Measurements from ENCODE around the gene ENTPD7. TPM values are rescaled to one million over a fixed set of nuclear protein-coding genes. Genes with fewer than 3 reads are reported as not detected.

The ENTPD7 gene
- total and polyA plus RNA-seq, 4 donors, result 7.2 to 19.0 (median 12.6) TPM

Small RNA genes lying within 50 kb of the gene (small RNA-seq; reads per million reads assigned to genes)
- not detected for gene AL133353.1 (ENCODE audit: low replicate concordance)

Other genes starting within 250 kb of the ENTPD7 start
- 10 to 100 TPM; 38.0 to 67.7 TPM for gene GOT1, start 228.9 kb upstream of the ENTPD7 start, total RNA-seq
- gene GOT1, start 228.9 kb upstream of the ENTPD7 start, polyA plus RNA-seq (ENCODE audit: insufficient read length in 2 of 2), result 100 to 1,000 TPM; 105 to 115 TPM
- not detected for gene NKX2-3, start 126.6 kb upstream of the ENTPD7 start, total RNA-seq
- gene NKX2-3, start 126.6 kb upstream of the ENTPD7 start, polyA plus RNA-seq (ENCODE audit: insufficient read length in 2 of 2), result not detected
- gene SLC25A28, start 39.1 kb upstream of the ENTPD7 start, total RNA-seq, result 10 to 100 TPM; 22.9 to 36.5 TPM
- 10 to 100 TPM; 56.0 to 65.2 TPM for gene SLC25A28, start 39.1 kb upstream of the ENTPD7 start, polyA plus RNA-seq (ENCODE audit: insufficient read length in 2 of 2)
- 10 to 100 TPM; 37.8 to 42.0 TPM for gene COX15, start 72.6 kb downstream of the ENTPD7 start, total RNA-seq
- gene COX15, start 72.6 kb downstream of the ENTPD7 start, polyA plus RNA-seq (ENCODE audit: insufficient read length in 2 of 2), result 10 to 100 TPM; 41.2 to 44.1 TPM
- 10 to 100 TPM; 16.3 to 18.8 TPM for gene CUTC, start 72.7 kb downstream of the ENTPD7 start, total RNA-seq
- gene CUTC, start 72.7 kb downstream of the ENTPD7 start, polyA plus RNA-seq (ENCODE audit: insufficient read length in 2 of 2), result 10 to 100 TPM; 19.6 to 23.9 TPM
- gene ABCC2, start 123.1 kb downstream of the ENTPD7 start, total RNA-seq, result under 1 TPM; 0.50 to 0.66 TPM
- gene ABCC2, start 123.1 kb downstream of the ENTPD7 start, polyA plus RNA-seq (ENCODE audit: insufficient read length in 2 of 2), result under 1 TPM; 0.44 to 0.68 TPM